Measurements from ENCODE around the gene MDFIC.

Gene MDFIC

DNA sequence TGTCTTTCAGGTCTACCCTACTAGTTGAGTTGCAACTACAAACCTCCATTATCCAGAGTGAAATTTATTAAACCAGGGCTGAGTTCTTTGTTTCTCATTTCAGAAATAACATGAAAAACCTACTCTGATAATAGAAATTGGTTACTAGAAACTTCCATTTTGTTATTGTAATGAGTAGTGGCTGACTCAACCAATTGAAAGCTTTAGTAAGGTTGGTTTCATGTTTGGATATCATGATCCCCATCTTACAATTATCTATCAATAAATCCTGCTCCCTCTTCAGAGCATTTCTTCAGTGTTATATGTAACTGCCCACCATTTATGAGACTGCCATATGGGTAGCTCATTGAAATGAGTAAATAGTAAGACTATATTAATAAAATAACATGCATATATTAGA lies 16.9 kb downstream of the MDFIC start:
- H3K4me3 ChIP-seq (ENCODE audit: low read depth, low read length) = no peak overlapping the region
- TF ChIP-seq MYC (IDR thresholded peaks at IDR 0.05; ENCODE audit: low read depth, low read length) (no peak), POLR2A (IDR thresholded peaks at IDR 0.05; ENCODE audit: extremely low read depth, insufficient read length) (no peak)
- TF ChIP-seq, protein P1, sequence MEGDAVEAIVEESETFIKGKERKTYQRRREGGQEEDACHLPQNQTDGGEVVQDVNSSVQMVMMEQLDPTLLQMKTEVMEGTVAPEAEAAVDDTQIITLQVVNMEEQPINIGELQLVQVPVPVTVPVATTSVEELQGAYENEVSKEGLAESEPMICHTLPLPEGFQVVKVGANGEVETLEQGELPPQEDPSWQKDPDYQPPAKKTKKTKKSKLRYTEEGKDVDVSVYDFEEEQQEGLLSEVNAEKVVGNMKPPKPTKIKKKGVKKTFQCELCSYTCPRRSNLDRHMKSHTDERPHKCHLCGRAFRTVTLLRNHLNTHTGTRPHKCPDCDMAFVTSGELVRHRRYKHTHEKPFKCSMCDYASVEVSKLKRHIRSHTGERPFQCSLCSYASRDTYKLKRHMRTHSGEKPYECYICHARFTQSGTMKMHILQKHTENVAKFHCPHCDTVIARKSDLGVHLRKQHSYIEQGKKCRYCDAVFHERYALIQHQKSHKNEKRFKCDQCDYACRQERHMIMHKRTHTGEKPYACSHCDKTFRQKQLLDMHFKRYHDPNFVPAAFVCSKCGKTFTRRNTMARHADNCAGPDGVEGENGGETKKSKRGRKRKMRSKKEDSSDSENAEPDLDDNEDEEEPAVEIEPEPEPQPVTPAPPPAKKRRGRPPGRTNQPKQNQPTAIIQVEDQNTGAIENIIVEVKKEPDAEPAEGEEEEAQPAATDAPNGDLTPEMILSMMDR (IDR thresholded peaks at IDR 0.05; ENCODE audit: low read depth, low read length) = no peak
- TF ChIP-seq, protein P2, sequence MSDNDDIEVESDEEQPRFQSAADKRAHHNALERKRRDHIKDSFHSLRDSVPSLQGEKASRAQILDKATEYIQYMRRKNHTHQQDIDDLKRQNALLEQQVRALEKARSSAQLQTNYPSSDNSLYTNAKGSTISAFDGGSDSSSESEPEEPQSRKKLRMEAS (IDR thresholded peaks at IDR 0.05; ENCODE audit: low read depth, low read length) = no peak
- DNase-seq (ENCODE audit: low read depth) = no peak

DNA sequence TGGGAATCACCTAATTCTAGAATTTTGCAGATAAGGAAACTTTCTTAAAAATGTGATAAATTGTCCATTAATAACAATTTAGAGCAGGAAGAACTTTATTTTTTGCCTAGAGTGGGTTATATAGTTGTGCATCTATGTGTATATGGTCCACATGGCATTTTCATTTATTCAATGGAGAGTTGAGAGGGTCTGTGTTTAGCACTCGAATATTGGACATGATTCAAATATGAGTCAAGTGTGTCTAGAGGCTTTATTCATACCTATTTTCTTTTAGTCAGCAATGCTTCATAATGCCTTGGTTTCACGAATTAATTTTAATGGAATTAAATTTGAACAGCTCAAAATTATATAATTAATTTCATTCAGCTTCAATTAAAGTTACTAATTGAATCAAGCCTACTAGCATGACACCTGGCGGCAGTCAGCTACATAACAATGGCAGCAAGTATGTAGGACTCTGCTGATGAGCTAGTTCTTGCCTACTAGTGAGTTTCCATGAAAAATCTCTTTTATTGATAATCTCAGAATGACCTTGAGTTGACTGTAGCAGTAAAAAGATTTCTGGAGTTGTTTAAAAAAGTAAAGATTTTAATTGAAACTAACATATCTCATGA lies 17.7 kb downstream of the MDFIC start:
- no peak overlapping the region for H3K4me3 ChIP-seq (ENCODE audit: low read depth, low read length)
- no peak for DNase-seq (ENCODE audit: low read depth)
- TF ChIP-seq MYC (IDR thresholded peaks at IDR 0.05; ENCODE audit: low read depth, low read length) = no peak
- no peak for TF ChIP-seq POLR2A (IDR thresholded peaks at IDR 0.05; ENCODE audit: extremely low read depth, insufficient read length)
- TF ChIP-seq, protein P1 (IDR thresholded peaks at IDR 0.05; ENCODE audit: low read depth, low read length) = no peak
- TF ChIP-seq, protein P2 (IDR thresholded peaks at IDR 0.05; ENCODE audit: low read depth, low read length) = no peak

DNA sequence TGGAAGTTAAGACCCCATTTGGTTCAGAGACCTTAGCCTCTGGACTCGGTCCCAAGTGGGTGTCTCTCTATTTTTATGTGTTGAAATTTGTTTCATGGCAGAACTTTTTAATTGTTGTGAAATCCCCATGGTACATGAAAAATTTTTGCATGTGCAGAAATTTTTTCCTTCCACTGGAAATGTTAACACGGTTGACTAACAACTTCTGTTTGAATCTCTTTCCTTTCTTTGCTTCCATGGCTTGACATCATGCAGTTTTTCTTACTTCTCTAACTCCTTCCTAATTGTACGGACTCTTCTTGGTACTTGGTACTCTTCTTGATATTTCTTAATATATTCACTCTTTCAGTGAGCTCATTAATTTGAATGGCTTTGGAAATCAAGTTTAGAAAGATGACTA lies 18.3 kb downstream of the MDFIC start:
- TF ChIP-seq POLR2A (IDR thresholded peaks at IDR 0.05; ENCODE audit: extremely low read depth, insufficient read length) (no peak), MYC (IDR thresholded peaks at IDR 0.05; ENCODE audit: low read depth, low read length) (no peak)
- TF ChIP-seq, protein P1 (IDR thresholded peaks at IDR 0.05; ENCODE audit: low read depth, low read length) = no peak
- TF ChIP-seq, protein P2 (IDR thresholded peaks at IDR 0.05; ENCODE audit: low read depth, low read length) = no peak
- H3K4me3 ChIP-seq (ENCODE audit: low read depth, low read length) = no peak overlapping the region
- no peak for DNase-seq (ENCODE audit: low read depth)

DNA sequence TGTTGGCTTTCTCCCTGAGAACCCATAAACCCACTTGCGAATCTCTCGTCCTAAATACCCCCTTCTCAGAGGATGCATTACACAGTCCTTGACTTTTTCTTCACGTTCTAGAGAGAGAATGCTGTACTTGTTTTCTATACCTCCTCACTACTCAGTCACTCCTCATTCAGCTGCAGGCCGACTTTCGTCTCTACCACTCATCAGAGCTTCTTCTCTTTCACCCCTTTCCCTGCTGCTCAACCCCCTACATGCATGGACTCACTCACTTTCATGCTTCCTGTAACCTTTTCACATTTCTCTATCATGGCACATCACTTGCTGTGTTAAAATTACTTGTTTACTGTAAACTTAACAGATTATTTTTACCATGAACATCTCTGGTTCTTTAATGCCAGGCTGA lies 19.8 kb downstream of the MDFIC start:
- H3K4me3 ChIP-seq (ENCODE audit: low read depth, low read length) = no peak overlapping the region
- TF ChIP-seq, protein P1 (IDR thresholded peaks at IDR 0.05; ENCODE audit: low read depth, low read length) = no peak
- no peak for TF ChIP-seq MYC (IDR thresholded peaks at IDR 0.05; ENCODE audit: low read depth, low read length)
- no peak for TF ChIP-seq POLR2A (IDR thresholded peaks at IDR 0.05; ENCODE audit: extremely low read depth, insufficient read length)
- TF ChIP-seq, protein P2 (IDR thresholded peaks at IDR 0.05; ENCODE audit: low read depth, low read length) = no peak
- no peak for DNase-seq (ENCODE audit: low read depth)

DNA sequence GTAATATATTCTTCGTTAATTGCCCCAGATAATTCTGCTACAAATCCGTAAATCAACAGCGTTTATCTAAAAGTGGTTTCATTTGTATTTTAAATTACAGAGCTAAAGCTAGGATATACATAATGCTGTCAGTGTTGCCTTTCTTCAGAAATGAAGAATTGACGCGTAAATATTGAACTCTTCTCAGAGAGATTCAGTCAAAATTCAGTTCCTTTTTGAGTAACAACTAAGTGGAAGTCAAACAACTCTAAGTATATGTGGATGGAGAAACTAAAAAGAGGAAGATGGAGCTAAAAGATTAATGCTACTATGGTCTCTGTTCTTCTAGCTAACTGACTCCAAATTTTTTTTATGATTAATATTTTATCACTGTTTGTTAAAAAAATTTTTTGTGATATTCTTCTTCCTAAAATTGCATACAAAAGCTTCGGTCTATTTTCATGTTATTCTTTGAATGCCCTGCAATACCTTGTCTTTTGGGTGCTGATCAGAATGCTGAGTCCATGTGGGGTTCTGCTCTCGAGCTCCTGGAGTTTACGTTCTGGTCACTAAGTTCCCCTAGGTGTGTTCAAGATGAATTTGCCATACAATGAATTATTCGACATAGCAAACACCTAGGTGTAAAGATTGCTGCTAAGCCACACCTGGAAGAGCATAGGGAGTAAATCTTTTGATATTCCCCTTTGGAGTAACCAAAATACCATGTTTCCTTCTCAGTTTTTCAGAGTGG lies 20.7 kb downstream of the MDFIC start:
- H3K4me3 ChIP-seq (ENCODE audit: low read depth, low read length) = no peak overlapping the region
- DNase-seq (ENCODE audit: low read depth) = no peak

More for the DNA sequence above, 20.7 kb downstream of the MDFIC start:
- TF ChIP-seq POLR2A (IDR thresholded peaks at IDR 0.05; ENCODE audit: extremely low read depth, insufficient read length) (no peak), MYC (IDR thresholded peaks at IDR 0.05; ENCODE audit: low read depth, low read length) (no peak)
- TF ChIP-seq, protein P2 (IDR thresholded peaks at IDR 0.05; ENCODE audit: low read depth, low read length) = no peak
- TF ChIP-seq, protein P1 (IDR thresholded peaks at IDR 0.05; ENCODE audit: low read depth, low read length) = no peak

Measured in NB4 (cell line).